HG03565 (cell line): ENCODE data around the gene NELFB.

ENCODE experiments used
- ATAC-seq: cut with Tn5 transposase; IDR thresholded peaks from one replicate; pipeline ENCODE4 v1.9.1; 2021; ENCODE audit warnings: mild to moderate bottlenecking, moderate library complexity; ENCODE audit not compliant: unreplicated experiment

The NELFB gene

DNA sequence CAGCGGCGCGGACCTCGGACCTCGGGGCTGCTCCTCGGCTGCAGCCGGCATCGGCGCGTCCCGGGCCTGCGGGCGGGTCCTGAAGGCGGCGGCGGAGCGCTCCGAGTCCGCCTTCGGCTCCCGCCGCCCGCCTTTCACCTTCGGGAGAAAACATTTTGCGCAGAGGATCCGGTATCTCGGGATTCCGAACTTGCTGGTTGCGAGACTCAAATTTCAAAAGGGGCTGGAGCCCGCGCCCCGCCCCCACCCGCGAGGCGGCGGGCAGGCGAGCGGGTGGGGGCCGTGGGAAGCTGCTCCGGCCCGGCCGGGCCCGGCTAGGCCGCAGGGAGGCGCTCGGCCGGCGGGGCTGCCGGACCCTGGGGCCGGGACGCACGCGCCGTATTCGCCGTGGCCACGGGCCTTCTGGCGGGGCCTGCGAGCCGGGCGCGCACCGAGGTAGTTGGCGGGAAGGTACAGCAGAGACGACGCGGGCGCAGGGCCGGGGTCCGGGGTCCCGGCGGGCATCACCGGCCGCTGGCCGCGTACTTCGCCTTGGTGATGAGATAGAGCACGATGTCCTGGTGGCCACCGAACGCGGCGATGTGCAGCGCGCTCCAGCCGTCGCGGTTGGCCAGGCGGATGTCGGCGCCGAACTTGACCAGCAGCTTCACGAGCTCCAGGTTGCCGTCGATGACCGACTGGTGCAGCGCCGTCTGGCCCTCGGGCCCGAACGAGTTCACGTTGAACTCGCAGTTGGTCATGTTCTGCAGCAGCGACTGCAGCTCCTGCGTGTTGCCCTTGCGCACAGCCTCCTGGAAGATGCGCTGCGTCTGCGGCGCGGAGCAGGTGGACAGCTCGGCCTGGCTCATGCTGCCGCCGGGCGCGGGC lies 46.2 kb downstream of the NELFB start:
- peak; percentile 3 for ATAC-seq

DNA sequence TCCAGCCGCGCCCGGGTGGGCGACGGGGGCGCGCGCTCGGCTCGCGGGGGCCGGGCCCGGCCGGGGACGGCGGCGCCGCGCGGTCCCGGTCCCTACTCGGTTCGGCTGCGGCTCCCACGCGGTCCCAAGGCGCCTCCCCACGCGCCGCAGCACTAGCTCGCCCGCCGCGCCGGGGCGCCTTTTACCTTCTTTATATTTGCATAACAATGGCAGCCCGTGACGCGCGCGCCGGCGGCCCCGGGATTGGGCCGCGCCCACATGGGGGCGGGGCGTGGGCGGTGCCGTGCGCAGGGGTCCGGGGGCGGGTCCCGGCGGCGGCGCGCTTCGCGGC lies 47.0 kb downstream of the NELFB start, which contains the start of gene NRARP:
Gene NRARP, minus strand, starts transcription at position 154 of the 331 bp plus-strand sequence. CDS start 343 bp downstream, outside the sequence.
- ATAC-seq = peak; percentile 58

DNA sequence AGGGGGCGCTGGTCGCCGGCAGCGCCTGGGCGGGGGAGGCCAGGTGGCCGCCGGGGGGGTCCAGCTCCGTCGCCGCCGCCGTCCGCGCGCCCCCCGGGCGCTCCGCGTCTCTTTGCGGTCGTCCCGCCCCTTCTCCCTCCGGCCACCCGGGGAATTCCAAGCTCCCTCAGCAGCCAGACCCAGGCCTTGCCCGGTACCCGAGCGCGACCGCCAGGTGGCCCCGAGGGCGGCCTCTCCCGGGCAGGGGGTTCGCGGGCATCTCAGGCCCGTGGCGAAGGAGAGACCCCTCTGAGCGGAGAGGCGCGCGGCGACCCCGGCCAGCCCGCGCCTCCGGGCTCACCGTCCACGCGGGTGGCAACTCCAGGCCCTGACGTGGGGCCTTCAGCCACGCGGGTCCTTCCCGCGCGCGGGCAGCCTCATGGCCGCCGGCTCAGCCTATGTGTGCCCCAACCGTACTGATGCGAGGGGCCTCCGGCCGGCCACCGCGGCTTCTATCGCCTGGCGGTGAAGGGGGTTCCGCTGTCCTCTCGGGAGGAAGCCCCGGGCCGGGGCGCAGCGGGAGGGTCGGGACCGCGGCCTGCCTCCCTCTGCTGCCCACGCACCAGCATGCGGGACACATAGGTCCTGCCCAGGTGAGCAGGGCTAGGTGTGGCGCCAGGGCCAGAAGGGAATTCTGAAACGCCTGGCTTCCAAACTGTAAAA lies 47.5 kb downstream of the NELFB start:
- ATAC-seq = peak; percentile 25

DNA sequence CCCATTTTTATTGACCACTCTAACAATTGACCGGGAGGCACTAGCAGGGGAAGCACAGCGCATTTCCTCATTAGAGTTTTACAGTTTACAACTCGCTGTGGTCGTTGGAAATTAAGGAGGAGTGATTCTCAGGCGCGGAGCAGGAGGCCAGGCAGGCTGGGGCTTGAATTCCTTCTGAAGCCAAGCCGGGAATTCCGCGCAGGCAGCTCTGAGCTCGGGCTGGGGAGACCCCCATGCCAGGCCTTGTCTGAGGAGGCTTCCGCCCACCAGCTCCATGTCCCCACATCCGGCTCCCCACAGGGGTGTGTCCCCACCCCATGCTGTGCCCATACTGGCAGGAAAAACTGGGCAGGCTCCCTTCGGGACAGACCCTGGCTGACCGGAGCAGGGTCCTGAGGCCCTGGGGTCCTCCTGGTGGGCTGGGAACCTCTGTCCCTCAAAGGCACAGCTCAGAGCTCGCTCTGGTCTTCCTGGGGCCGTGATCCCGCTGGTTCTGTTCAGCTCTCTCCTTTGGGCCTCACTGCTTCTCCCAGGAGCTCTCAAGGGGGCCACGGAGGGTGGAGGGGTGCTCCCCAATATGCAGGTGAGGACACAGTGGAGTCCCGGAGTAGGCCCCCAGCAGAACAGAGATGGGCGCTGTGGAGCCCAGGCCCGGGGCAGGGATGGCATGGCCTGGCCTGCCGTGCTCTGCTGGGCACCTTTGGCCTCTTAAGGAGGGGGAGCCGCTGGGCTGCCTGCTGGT lies 48.2 kb downstream of the NELFB start:
- no peak for ATAC-seq

DNA sequence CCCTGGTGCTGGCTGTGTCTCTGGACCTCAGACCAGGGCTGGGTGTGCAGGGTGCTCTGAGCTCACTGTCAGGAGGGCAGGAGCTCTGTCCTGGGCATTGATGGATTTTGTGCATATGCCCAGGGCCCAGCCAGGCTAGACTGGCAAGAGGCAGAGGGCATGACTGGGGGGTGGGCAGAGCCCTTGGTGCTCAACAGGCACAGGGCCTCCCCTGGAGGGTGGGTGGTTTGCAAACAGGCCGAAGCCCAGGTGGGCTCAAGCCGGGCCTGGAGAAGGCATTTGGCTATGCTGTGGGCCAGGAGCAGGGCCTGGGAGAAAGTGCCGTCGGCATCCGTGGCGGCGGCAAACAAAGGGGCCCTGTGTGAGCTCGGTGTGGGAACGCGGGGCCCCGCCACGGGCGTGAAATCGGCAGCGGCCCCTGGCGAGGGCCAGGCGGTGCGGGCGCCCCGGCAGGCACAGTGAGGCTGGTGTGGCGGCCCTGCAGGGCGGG lies 48.8 kb downstream of the NELFB start:
- no peak for ATAC-seq

DNA sequence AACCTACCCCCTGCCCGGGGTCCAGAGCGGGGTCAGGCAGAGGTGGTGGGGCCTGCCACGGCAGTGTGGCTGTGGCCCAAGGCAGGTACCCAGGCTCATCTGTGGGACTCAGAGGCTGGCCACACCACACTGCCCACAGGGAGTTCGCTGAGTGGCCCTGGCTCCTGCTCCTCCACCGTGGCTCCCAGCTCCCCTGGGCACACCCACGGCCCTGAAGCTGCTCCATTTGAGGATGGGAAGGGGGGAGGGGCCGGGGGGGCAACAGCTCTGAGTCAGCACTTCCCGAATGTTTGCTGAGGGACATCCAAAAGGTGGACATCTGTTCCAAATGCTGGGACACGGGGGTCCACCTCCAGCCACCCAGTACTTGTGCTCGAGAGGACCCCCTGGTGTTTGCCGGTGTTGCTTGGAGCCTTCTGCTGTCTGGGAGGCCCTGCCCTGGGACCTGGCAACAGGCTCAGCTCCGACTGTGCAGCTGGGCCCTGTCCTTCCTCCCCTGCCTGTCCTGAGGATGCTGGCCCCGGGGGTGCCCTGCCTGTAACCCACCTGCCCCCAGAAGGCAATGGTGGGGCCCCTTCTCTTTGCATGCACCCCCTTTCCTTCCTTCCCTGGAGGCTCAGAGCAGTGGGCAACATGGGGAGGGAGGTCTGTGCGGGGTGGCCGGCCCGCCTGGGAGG lies 49.4 kb downstream of the NELFB start:
- ATAC-seq = no peak

DNA sequence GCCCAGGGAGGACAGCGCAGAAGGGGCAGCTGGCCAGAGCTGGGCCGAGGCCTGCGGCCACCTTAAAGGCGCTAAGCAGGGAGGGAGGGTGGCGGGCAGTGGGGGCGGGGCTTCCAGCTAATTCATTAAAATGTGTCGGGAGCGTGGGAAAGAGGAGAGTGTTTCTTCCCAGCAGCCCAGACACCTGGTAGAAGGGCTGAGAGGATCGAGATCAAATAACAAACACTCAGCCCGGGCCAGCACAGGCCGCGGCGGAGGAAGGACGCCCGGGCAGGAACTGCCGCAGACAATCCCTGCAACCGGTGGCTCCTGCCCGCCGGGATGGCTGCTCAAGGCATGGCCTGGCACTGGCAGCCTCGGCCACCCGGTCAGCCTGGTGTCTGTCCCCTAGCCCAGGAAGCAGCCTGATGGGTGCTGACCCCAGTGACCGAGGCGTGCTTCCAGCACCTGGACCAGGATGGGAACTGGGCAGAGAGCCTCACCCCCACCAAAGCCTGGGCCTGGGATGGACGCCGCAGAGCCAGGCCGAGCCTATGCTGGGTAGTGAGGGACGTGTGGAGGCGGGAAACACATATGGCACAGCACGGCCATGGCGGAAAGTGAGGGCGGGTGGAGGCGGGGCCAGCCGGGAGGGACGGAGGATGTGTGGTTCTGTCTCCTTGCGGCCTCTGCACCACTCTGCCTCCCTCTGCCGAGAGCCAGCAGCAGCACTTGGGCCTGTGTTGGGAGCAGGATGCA lies 50.1 kb downstream of the NELFB start:
- ATAC-seq = no peak

DNA sequence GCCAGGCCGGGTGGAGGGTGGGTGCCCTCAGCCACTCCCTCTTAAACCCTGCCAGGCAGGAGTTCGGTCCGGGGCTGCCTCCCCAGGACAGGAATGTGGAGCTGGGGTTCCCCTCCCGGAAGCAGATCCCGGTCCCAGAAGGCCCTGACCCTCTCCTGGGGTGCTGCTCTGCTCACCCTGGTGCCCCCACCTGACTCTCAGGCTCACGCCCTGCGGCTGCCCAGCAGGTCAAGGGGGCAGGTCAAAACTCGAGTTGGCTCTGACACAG lies 50.6 kb downstream of the NELFB start:
- no peak for ATAC-seq

DNA sequence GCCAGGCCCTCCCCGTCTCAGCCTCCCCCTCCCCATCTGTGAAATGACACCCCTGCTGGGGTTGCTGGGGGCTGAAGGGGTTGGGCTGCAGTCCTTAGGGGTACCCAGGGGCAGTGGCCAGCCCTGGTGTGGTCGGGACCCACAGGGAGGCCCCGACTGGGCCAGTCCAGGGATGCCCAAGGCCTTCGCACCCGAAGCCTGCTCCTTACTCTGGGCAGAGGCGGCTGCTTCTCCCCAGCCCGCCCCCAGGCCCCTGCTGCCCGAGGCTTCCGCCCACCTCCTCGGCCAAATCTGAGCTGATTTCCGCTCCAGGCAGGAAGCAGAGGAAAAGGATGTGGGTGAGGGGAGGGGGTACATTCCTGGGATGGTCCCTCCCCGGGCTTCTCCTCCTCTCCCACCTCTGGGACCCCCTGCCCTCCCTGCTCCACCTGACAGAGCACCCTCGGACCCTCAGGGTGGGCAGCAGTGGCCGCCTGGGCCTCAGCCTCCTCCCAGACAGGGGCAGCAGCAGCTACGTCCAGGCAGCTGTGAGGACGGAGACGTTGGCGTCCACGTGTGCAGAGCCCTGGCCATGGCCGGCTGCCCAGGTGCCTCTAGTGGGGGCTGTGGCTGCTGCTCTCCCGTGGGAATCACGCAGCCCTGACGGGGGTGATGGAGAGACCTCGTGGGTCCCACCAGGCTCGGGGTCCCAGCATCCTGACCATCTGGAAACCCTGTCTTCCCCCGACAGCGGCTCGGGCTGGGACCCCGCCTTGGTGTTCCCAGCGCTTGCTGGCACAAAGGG lies 51.1 kb downstream of the NELFB start:
- no peak for ATAC-seq

DNA sequence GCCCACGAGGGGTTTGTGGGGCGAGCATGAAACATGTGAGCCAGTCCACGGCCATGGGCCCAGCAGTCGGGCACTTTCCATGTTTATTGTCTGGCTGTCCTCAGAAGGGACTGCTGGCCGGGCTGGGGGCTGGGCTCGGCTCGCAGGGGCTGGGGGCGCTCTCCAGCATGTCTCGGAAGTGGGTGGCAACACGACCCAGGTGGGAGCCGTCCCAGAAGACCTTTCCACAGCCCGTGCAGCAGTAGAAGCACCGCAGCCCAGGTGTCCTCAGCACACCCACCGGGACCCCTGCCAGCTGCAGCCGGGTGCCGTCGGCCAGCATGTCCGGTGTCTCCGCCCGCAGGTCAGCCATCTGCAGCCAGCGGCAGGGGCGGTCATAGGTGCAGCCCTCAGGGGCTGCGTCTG lies 51.7 kb downstream of the NELFB start:
- no peak for ATAC-seq

DNA sequence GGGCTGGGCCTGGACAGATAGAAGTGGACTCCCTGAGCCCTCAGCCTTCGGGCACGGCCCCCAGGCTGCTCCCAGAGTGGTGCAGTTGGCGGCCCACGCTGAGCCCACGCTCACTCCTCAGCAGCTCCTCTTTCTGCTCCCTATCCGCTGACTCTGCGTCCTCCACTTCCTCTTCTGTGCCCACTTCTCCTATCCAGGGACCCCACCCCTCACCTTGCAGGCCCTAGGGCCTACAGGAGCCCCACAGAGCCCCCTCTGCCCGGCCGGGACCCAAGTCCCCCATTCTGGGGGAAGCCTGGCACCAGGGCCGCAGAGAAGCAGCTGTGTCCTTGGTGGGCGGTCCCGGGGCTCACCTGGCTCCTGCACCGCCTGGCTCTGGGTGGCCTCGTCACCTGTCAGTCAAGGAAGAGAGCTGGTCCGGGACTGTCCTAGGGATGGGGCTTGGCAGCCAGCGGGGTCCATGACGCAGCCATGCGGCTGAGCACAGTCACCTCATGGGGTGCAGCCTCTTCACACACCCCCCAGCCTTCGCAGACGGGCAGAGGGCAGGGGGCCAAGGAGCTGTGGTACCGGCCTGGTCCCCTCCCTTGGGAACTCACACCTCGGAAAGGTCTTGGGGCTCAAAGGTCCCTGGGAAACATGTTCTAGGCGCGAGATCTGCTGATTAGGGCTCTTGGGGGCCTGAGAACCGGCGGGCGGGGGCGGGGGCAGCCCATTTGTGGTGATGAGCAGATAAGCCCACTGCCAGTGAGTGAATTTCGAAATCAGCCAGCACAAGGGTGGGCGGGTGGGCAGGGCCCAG lies 52.3 kb downstream of the NELFB start:
- ATAC-seq = no peak

DNA sequence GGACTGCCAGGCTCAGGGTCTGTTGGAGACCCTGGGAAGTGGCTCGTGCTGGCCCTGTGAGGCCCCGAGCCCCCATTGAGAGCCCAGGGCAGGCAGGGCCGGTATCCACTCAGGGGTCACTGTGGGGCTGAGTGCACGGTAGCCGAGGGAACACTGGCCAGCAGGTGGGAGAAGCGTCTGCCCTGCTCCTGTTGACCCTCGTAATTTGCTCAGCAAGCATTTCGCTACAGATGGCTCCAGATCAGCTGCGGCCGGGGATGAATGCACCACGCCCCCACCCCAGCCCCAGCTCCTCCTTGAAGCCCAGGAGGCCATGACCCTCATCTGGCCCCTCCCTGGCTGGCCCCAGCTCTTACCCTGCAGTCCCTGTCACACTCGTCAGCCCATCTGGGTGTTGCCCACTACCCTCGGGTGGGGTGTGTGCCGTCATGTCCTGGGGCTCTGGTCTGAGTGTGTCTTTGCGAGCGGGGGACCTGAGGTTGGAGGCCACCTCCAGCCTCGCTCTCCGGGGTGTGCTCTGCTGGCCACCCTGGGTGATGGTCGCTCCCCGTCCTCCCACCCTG lies 53.0 kb downstream of the NELFB start:
- no peak for ATAC-seq

DNA sequence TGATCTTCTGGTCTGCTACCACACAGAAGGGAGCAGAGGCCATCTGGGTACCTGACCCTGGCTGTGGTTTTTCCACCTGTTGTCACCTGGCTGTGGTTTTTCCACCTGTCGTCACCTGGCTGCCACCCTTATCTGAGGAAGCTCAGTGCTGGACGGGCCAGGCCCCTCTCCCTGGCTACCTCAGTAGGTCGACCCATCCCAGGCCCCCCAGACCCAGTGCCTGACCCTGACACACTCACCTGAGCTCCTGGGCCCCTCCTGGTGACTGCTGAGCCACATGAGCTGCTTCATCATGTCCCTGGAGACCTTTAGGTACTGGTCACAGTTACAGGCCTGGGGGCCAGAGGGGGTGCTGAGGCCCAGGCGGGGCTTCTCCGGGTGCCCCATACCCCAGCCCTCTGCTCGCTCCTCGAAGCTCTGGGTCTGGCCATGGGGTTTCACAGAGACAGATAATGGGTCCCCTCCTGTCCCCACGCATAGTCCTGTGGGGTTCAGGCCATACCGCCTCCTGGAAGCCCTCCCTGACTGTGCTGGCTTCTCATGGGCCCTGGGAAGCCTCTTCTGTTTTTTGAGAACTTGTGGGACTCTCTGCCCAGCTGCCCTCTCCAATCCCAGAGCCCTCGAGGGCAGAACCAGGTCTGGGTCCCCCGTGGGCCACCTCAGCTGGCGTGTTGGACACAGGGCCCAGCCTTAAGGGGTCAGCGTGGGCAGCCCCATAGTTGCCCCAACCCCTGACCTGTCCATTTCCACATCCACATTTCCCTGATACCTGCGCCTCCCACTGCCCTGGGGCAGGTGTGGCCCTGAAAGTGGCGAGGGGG lies 54.5 kb downstream of the NELFB start:
- ATAC-seq = no peak

DNA sequence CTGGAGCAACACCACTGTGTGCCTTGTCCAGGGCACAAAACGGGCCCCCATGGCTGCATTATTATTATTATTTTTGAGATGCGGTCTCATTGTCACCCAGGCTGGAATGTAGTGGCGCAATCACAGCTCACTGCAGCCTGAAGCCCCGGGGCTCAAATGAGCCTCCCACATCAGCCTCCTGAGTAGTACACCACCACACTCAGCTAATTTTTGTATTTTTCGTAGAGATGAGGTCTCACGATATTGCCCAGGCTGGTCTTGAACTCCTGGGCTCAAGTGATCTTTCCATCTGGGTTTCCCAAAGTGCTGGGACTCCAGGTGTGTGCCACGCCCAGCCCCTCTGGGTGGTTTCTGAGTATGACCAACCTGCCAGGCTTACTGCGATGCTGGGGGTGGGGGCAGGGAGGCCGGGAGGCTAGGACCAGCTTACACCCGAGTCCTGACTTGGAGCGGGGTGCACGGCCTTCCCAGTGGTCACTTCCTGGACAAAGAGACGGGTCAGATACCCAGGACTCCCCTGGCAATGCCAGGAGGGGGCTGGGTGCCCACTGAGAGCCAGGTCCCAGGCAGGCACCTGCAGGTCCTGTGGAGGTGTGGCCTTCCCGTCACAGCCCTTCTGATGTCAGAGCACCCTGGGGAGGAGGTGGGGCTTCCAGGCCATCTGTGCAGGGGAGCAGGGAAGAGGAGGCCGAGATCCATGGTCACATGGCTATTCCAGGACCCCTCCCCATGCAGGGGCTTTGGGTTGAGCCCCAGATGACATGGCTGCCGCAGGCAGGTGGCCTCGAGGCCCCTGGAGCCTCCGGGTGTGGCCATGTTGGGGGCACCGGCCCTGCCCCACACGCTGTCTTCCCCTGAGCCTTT lies 55.3 kb downstream of the NELFB start:
- no peak for ATAC-seq

DNA sequence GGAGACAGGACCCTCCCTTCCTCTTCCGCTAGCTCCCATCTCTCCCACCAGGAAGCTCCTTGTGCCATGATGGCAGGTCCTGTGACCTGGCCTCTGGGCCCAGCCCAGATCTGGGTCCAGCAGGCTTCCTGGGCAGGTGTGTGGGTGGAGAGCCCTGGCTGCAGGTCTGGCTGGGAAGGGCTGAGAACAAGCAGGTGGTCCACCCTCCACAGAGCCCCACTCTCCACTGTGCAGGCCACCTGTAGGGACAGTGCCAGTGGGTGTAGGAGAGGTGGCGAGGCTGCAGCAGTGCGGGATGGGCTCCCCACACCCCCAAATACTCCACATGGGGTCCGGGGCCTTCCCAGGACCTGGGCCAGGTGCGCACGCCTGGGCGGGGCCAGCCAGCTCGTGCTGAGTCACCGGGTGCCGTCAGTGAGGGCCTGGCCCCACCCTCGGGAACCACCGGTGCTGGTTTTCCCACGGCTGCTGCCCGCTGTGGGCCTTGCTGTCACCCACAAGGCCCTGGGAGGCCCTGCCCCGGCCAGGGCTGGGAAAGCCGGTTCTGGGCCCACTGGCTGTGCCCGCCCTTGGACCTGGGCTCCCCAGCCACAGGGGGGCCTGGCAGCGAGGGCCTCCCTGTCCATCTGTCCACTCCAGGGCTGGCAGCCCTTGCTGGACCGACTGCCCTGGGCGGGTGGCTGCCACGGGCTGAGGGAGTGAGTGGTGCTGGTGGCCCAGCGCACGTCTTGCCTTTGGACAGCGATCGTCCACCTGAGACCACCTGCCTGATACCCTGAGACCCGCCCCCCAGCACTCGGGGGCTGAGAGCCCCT lies 56.3 kb downstream of the NELFB start:
- no peak for ATAC-seq
